Measurements from ENCODE around the gene PPP1R26. TPM values are rescaled to one million over a fixed set of nuclear protein-coding genes. Genes with fewer than 3 reads are reported as not detected.

The PPP1R26 gene
- total and polyA plus RNA-seq, 2 of the 8 experiments (the other 6 are each of a cell fraction or from before 2014, with no cell fraction given) = 9.8 to 32.7 TPM

- TF ChIP-seq CHD7 (IDR thresholded peaks at IDR 0.05; ENCODE audit: insufficient replicate concordance, low read length) = no peak
- TF ChIP-seq PHF8 (conservative IDR thresholded peaks at IDR 0.05; ENCODE audit: low read depth, low read length) = no peak
- no peak for TF ChIP-seq BCL11A (IDR thresholded peaks at IDR 0.05; ENCODE audit: low read depth in 2 of 2, low read length in 2 of 2)
- no peak for TF ChIP-seq KDM5A (IDR thresholded peaks at IDR 0.05; ENCODE audit: low read length)
Measured at GRCh38 chr9:135463140-135463539, 16.4 kb upstream of the PPP1R26 start (continued).
